ENCODE measurements around the gene ENTPD8.

The ENTPD8 gene

DNA sequence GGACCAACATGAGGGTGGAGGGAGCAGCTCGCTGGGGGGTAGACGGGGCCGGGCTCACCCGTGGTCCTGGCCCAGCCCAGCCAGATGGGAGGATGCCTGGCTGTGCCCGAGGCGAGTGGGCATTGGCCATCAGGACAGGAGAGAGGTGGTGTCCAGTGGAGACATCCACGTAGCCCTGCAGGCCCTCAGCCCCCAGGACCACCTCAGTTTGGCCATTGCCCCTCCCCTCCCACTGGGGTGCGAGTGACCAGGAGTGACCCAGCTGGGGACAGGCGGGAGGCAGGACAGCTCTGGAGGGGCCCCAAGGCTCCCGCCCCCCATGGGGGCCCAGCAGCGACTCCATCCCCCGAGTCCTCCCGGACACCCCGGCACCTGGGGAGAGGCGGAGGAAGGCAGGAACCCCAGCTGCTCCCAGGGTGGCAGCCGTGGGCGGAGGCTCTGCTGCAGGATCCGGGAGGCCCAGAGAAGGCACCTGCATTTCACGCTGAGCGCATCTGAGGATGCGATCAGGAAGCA, 9.7 kb downstream of the ENTPD8 start:
- DNase-seq (ENCODE audit: low read depth in 2 of 2), result no peak

DNA sequence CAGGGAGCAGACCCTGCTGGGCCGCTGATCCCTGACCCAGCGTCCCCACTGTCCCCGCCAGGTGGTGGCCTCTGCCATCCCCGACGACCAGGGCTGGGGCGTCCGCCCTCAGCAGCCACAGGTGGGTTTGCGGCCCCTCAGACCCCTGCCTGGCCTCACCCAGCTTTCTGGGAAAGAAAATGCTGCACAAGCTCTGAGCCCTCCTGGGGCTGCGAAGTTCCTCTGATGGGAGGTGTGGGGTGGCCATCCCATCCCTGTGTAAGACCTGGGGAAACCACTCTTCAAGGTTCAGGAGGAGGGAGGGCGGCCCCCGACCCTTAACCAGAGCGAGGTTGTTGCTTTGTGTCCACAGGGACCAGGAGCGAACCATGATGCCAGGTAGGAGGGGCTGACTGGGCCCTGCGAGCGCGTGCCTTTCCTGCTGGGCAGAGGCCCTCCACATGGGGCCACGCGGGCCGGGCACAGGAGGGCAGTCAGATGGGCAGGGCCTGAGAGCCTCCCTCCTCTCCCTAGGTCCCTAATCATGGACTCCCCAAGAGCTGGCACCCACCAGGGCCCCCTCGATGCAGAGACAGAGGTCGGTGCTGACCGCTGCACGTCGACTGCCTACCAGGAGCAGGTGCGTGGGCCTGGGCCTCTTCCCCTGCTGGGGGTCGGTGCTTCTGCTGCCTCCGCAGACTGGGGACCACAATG, 10.3 kb downstream of the ENTPD8 start:
- DNase-seq (ENCODE audit: low read depth in 2 of 2), result no peak

- no peak for DNase-seq (ENCODE audit: low read depth in 2 of 2)
Measured at GRCh38 chr9:137429974-137430722, 11.0 kb downstream of the ENTPD8 start.

GRCh38 chr9:137429546-137429890, 11.6 kb downstream of the ENTPD8 start:
- DNase-seq (ENCODE audit: low read depth in 2 of 2), result no peak

DNA sequence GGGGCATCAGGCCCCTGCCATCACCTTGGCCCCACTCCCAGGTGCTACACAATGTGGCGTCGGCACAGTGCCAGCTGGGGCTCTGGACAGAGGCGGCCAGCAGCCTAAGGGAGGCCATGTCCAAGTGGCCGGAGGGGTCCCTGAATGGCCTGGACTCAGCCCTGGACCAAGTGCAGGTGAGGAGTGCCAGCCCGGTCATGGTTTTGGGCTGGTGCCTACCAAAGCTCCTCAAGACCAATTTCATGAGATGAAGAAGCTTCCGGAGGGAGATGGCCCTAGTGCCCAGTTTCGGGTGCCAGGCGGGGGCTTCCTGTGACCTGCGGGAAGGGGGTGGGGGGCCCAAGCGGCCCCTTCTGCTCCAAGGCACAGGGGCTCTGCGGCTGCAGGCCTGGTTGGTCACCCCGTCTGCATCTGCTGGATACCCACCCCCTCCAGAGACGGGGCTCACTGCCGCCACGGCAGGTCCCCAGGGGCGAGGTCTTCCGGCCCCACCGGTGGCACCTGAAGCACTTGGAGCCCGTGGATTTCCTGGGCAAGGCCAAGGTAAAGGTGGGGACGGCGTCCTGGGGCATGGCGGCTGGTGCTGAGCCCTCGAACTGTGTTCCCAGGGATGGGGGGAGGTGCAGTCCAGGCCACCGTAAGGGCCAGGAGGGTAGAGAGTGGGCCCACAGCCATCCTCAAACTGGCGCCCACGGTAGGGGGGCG, 12.2 kb downstream of the ENTPD8 start:
- no peak for DNase-seq (ENCODE audit: low read depth in 2 of 2)

- no peak for DNase-seq (ENCODE audit: low read depth in 2 of 2)
Measured at GRCh38 chr9:137428311-137428630, 12.9 kb downstream of the ENTPD8 start.

GRCh38 chr9:137427454-137428310, 13.5 kb downstream of the ENTPD8 start:
- no peak for DNase-seq (ENCODE audit: low read depth in 2 of 2)

DNA sequence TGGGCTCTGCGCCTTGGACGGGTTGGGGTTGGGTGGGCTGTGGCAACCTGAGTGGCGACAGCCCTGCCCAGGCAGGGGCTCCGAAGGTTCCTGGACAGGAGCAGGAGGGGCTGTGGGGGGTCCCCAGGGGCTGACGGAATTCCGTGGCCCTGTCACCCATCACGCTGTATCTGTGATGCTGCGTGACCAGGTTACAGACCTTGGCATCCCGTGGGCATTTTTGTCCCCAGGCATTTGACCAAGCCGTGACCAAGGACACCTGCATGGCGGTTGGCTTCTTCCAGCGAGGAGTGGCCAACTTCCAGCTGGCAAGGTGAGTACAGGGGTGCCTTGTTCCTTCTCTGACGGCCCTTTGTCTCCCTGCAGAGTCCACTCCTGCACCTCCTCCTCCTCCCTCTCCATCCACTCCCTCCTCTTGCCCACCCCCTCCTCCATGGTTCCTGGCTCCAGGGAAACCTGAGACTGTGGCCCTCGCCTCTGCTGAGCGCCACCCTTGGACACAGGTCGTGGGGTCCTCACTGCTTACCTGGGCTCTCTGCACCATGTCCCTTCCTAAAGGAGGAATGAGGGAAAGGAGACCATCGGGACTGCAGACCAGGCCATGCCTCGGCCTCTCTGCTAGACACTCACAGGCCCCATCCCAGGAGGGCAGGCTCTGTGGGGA, 15.0 kb downstream of the ENTPD8 start:
- DNase-seq (ENCODE audit: low read depth in 2 of 2), result no peak

GRCh38 chr9:137423514-137424291, 17.5 kb downstream of the ENTPD8 start:
- DNase-seq (ENCODE audit: low read depth in 2 of 2), result no peak

DNA sequence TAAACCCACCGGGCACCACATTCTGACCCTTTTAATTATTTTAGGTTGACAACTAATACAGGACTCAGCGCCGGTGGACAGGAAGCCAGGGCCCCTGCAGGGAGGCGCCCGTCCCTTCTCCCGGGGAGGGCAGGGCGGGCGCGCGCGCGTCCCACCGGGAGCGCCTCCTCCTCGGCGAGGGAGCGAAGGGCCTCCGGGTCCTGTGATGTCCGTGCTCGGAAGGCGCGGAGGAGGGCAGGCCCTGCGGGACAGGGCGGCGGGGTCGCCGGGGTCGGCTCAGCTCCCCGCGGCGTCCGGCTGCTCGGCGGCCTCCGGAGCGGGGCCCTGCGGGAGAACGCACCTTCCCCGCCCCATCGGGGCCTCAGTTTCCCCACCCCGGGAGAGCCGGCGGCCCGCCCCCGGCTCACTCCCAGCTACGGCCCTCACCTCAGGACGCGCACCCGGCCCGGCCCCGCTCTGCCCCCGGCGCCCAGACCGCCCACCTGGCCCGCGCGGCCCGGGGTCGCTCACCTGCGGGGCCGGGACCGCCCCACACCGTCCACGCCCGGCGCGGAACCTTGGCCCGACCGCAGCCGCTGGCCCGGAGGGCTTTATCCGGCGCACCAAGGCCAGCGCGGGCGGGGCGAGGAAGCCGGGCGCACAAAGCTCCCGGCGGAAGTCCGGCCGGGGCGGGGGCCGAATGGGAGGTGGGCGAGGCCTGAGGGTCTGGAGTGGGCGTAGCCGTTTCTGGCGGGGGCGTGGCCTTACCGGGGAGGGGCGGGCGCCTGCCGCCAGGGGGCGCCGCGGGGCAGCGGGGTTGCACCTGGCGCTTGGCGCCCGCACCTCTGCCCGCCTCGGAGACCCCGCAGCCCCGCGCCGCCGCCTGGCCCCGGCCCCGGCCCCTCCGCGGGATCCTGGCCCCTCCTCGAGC, 18.3 kb downstream of the ENTPD8 start, which contains the start of the genes EXD3 and NOXA1:
Gene EXD3 (minus strand): TSS at position 559 of the 910 bp plus-strand sequence. CDS start 27,805 bp downstream, outside the sequence.
Gene NOXA1 (plus strand): TSS at position 790 of the 910 bp plus-strand sequence. CDS start 137 bp downstream, outside the sequence.
- peak; percentile 80 for DNase-seq (ENCODE audit: low read depth in 2 of 2)

DNA sequence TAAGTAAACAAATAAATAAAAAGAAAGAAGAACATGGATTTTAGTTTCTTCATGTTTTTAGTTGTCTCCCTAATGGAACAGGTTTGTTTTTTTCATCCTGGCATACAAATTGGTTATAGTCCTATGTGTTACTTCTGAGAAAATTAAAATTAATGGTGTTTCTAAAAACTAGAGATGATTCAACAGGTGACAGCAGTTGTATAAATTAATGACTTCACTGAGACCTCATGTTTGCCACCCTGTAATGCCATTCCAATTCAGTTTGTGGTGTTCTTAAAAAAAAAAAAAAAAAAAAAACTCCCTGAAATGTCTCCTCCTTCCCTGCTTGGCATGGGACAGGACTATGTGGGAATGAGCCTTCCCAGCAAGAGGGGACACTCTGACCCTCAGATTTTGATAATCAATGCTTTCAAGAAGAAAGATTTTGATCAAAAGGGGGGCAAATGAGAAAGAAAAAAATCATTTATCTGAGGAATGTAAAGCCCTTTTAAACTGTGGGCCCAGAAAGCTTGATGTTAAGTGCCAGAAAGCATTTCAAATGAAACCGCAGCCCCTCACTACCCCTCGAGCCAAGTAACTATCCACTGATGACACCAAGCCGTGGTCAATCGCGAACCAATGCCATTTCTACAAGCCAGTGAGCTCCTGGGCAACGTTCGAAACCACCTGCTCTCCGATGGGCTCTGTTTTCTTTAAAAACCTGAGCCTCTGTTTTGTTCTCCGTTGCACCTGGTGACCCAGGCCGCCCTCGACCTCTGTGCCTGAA, 19.1 kb downstream of the ENTPD8 start:
- no peak for DNase-seq (ENCODE audit: low read depth in 2 of 2)

GRCh38 chr9:137417161-137418021, 23.8 kb downstream of the ENTPD8 start:
- DNase-seq (ENCODE audit: low read depth in 2 of 2), result no peak

DNA sequence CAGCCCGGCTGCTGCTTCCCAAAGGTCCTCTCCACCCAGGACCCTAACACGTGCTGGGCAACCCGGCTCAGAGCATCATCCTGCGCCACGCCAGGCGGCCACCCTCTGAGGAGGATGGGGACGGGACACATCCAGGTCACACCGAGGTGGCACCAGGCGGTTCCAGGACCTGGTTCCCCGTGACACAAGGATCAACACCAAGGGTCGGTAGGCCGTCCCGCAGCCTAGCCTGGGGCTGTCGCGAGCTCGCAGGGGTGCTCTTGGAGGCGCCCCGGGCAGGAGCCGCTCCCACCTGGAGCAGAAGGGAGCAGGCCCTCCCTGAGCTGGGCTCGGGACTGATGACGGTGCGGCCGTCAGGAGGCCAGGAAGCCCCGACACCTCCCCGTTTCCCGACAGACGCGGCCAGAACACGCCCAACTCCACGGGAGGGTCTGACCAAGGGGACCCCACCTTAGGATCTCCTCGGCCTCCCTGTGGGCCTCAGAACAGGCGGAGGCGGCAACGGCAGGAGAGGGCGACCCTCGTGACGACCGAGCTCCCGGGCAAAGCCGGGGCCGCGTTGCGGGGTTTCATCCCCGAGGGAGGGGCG, 24.5 kb downstream of the ENTPD8 start:
- no peak for DNase-seq (ENCODE audit: low read depth in 2 of 2)

GRCh38 chr9:137416006-137416562, 25.1 kb downstream of the ENTPD8 start:
- no peak for DNase-seq (ENCODE audit: low read depth in 2 of 2)

GRCh38 chr9:137415451-137415850, 25.7 kb downstream of the ENTPD8 start:
- no peak for DNase-seq (ENCODE audit: low read depth in 2 of 2)

GRCh38 chr9:137412431-137412830, 28.7 kb downstream of the ENTPD8 start:
- DNase-seq (ENCODE audit: low read depth in 2 of 2), result no peak

Data from fibroblast of skin of left quadriceps (primary cell).